Epithelial cell of esophagus (primary cell): Measurements from ENCODE around the gene HNF1B.

Experiments used
- DNase-seq: peaks from one replicate; pipeline ENCODE4 v3.0.0; 2010; ENCODE audit warnings: low read depth
- H3K4me3 ChIP-seq: 2 replicates; pipeline ENCODE4 v1.5.1; 2011; ENCODE audit warnings: mild to moderate bottlenecking, low read length, control low read depth
- TF ChIP-seq, protein P1 (sequence below): IDR thresholded peaks from 2 replicates; pipeline ENCODE4 v1.5.1; 2011; ENCODE audit warnings: low read depth, mild to moderate bottlenecking, low read length, control low read depth, inconsistent platforms; ENCODE audit not compliant: insufficient read depth; ENCODE audit errors: missing control alignments

The HNF1B gene

DNA sequence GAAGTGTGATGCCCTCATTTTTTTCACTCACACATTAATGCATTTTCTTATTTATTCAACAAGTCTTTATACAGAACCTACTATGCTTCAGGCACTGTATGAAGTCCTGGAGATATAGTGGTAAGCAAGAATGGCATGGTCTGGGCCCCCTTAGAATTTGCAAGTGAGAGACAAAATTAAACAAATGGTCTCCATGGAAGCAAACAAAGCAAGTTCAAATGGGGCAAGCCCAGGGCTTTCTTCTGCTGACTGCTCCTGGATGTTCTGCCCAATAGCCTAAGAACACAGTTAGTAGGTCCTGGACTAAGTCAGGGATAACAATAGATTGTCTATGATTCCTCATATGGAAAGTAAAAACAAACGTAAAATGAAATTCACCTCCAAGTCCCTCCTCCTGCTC is 70.3 kb downstream of the HNF1B start:
- TF ChIP-seq, protein P1, sequence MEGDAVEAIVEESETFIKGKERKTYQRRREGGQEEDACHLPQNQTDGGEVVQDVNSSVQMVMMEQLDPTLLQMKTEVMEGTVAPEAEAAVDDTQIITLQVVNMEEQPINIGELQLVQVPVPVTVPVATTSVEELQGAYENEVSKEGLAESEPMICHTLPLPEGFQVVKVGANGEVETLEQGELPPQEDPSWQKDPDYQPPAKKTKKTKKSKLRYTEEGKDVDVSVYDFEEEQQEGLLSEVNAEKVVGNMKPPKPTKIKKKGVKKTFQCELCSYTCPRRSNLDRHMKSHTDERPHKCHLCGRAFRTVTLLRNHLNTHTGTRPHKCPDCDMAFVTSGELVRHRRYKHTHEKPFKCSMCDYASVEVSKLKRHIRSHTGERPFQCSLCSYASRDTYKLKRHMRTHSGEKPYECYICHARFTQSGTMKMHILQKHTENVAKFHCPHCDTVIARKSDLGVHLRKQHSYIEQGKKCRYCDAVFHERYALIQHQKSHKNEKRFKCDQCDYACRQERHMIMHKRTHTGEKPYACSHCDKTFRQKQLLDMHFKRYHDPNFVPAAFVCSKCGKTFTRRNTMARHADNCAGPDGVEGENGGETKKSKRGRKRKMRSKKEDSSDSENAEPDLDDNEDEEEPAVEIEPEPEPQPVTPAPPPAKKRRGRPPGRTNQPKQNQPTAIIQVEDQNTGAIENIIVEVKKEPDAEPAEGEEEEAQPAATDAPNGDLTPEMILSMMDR, result no peak
- no peak for DNase-seq
- H3K4me3 ChIP-seq, result no peak overlapping the region

DNA sequence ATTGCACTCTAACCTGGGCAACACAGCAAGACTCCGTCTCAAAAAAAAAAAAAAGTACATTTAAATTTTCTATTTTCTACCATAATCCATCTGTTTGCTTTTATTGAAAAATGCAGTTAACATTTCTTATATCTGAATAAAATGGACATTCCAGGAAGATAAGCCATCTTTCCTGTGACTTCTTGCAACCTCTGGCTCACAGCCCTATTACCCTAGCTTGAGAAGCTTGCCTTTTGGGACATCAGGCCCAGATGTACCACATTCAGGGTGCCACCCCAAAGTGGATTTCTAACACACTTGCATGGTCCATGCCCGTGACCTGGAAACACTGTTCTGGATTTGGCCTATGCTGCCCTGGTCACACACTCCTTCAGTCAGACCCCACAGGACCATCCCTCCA is 71.5 kb downstream of the HNF1B start:
- H3K4me3 ChIP-seq, result no peak overlapping the region
- DNase-seq, result no peak
- TF ChIP-seq, protein P1, result no peak

DNA sequence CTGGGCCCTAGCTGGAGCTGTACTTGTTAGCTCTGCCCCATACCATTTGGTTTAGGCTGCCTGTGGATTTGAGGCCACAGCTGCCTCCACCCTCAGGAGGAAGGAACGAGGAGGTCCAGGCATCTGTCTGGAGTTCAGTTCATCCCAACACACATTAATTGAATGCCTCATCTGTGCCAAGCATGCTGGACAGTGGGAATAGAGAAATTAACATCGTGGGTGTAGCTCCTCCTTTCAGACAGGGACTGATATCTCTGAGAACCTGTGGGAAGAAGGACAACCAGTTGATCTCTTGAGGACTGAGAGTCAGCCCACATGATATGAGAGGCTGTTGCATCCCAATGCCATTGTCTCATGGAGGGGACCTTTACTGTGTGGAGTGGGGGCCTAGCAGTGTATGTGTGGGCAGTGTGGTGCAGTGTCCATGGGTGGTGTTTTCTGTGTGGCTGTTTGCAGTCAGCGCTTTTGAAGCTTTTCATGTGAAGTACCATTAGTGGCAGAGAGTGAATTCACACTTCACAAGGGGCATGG is 72.2 kb downstream of the HNF1B start:
- TF ChIP-seq, protein P1, result no peak
- H3K4me3 ChIP-seq, result no peak overlapping the region
- no peak for DNase-seq

- H3K4me3 ChIP-seq, result no peak overlapping the region
- DNase-seq, result peak; percentile 94
- TF ChIP-seq, protein P1, result no peak
Observed at GRCh38 chr17:37671824-37672547, 72.9 kb downstream of the HNF1B start.

GRCh38 chr17:37671028-37671823 is 73.6 kb downstream of the HNF1B start:
- TF ChIP-seq, protein P1, result no peak
- no peak overlapping the region for H3K4me3 ChIP-seq
- peak; percentile 15 for DNase-seq

DNA sequence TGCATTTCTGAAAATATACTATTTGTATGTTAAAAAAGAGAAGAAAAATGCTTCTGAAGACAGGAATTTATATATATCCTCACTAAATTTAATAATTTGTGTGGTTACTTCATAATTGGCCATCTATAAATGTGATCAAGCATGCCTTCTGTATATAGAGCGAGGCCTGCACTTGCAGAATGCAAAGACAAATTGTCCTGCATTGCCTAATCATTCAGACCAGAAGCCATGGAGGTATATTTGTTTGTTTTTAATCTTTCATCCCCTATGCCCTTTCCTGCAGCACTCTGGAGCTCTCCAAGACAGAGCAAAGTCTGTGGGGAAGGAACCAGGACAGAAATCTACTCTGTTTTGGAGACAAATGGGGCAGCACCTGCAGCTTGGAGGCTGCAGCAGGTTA is 77.8 kb downstream of the HNF1B start:
- TF ChIP-seq, protein P1, result no peak
- H3K4me3 ChIP-seq, result no peak overlapping the region

More for the DNA sequence above, 77.8 kb downstream of the HNF1B start:
- no peak for DNase-seq
